Progenitor cell of endocrine pancreas (in vitro differentiated cells): ENCODE data around the gene RAB31. TPM values are rescaled to one million over a fixed set of nuclear protein-coding genes. Genes with fewer than 3 reads are reported as not detected.
A peak's percentile ranks its signal among the peaks of the same experiment; 100 is the strongest.

Source experiments
- DNase-seq: peaks from one replicate; pipeline ENCODE4 v3.0.0; 2021; ENCODE audit warnings: low spot score; ENCODE audit not compliant: unreplicated experiment
- H3K27ac Mint-ChIP-seq: 2 replicates; pipeline ENCODE4 v1.8.0; 2021; ENCODE audit warnings: mild to moderate bottlenecking, moderate library complexity, mixed read lengths
- H3K27me3 Mint-ChIP-seq: 2 replicates; pipeline ENCODE4 v1.8.0; 2021; ENCODE audit warnings: mixed read lengths
- H3K36me3 Mint-ChIP-seq: 2 replicates; pipeline ENCODE4 v1.8.0; 2022; ENCODE audit warnings: mixed read lengths; ENCODE audit not compliant: insufficient read depth
- H3K4me1 Mint-ChIP-seq: 2 replicates; pipeline ENCODE4 v1.8.0; 2021; ENCODE audit warnings: low read depth, mixed read lengths
- H3K4me3 Mint-ChIP-seq: 2 replicates; pipeline ENCODE4 v1.8.0; 2021; ENCODE audit warnings: low read depth, mild to moderate bottlenecking, moderate library complexity, mixed read lengths
- H3K9me3 Mint-ChIP-seq: 2 replicates; pipeline ENCODE4 v1.8.0; 2021; ENCODE audit warnings: low read depth, mixed read lengths
- total RNA-seq: library from RNA; stranded (reverse); gene quantifications from 2 replicates; pipeline ENCODE4 v1.2.1, GENCODE V29; 2021
- TF ChIP-seq, protein P1 (sequence below): fragments of 200-600 bp; sonication (generic); IDR thresholded peaks from one replicate; pipeline ENCODE4 v1.5.0; 2021; ENCODE audit warnings: antibody characterized with exemption, mild to moderate bottlenecking; ENCODE audit not compliant: unreplicated experiment

RAB31 gene
- total RNA-seq, 1 donor from 2014 or later, result 2.9 TPM

DNA sequence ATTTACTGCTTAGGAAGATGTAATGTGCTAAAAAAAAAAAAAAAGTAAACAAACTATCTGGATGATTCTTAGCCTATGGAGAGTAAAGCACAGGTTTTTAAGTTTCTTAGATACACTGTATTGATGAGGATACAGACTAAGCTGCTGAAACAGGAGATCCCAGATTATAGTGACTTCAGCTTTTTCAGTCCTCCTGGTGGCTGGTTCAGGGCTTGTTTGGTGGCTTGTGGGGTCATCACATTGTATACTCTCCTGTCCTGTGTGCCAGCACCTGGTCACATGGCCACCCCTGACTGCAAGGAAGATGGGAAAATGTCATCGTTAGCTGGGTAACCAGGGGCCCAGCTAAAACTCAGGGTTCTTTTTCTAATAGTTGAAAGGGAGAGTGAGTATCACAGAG is 31.4 kb downstream of the RAB31 start:
- H3K27ac Mint-ChIP-seq, result peak overlapping the region; percentile 41

DNA sequence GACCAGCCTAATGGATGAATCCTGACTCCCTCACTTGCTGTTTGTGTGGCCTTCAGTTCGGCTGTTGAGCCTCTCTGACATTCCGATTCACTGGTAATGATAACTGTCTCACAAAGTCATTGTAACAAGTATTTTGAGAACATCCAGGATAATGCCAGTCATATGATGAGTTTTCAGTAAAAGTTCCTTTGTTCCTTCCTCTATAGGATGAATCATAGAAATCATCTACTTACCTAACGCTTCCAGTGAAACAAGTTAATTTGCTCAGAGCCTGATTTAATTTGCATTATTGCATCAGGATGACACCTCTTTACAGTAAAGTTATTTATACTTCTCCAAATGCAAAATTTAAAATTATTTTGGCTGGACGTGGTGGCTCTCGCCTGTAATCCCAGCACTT is 32.0 kb downstream of the RAB31 start:
- TF ChIP-seq, protein P1, sequence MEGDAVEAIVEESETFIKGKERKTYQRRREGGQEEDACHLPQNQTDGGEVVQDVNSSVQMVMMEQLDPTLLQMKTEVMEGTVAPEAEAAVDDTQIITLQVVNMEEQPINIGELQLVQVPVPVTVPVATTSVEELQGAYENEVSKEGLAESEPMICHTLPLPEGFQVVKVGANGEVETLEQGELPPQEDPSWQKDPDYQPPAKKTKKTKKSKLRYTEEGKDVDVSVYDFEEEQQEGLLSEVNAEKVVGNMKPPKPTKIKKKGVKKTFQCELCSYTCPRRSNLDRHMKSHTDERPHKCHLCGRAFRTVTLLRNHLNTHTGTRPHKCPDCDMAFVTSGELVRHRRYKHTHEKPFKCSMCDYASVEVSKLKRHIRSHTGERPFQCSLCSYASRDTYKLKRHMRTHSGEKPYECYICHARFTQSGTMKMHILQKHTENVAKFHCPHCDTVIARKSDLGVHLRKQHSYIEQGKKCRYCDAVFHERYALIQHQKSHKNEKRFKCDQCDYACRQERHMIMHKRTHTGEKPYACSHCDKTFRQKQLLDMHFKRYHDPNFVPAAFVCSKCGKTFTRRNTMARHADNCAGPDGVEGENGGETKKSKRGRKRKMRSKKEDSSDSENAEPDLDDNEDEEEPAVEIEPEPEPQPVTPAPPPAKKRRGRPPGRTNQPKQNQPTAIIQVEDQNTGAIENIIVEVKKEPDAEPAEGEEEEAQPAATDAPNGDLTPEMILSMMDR, result no peak
- H3K4me3 Mint-ChIP-seq, result no peak overlapping the region
- H3K27me3 Mint-ChIP-seq, result peaks cover 8% of the 10 kb centered on the region
- H3K4me1 Mint-ChIP-seq, result peaks cover 27% of the 10 kb centered on the region
- no peak overlapping the region for H3K27ac Mint-ChIP-seq
- no peaks in the 10 kb centered on the region for H3K36me3 Mint-ChIP-seq
- no peaks in the 10 kb centered on the region for H3K9me3 Mint-ChIP-seq
- no peak for DNase-seq

More for the DNA sequence above, 31.4 kb downstream of the RAB31 start:
- TF ChIP-seq, protein P1, result no peak
- H3K9me3 Mint-ChIP-seq, result no peaks in the 10 kb centered on the region
- peaks cover 8% of the 10 kb centered on the region for H3K27me3 Mint-ChIP-seq
- no peak overlapping the region for H3K4me3 Mint-ChIP-seq
- H3K36me3 Mint-ChIP-seq, result no peaks in the 10 kb centered on the region
- peaks cover 27% of the 10 kb centered on the region for H3K4me1 Mint-ChIP-seq
- no peak for DNase-seq

- H3K27me3 Mint-ChIP-seq, result peaks cover 8% of the 10 kb centered on the region
- no peak for DNase-seq
- no peaks in the 10 kb centered on the region for H3K9me3 Mint-ChIP-seq
- no peaks in the 10 kb centered on the region for H3K36me3 Mint-ChIP-seq
- TF ChIP-seq, protein P1, result no peak
- H3K4me1 Mint-ChIP-seq, result peaks cover 23% of the 10 kb centered on the region
- no peak overlapping the region for H3K27ac Mint-ChIP-seq
- H3K4me3 Mint-ChIP-seq, result no peak overlapping the region
Measured at GRCh38 chr18:9741406-9741792, 33.3 kb downstream of the RAB31 start.

DNA sequence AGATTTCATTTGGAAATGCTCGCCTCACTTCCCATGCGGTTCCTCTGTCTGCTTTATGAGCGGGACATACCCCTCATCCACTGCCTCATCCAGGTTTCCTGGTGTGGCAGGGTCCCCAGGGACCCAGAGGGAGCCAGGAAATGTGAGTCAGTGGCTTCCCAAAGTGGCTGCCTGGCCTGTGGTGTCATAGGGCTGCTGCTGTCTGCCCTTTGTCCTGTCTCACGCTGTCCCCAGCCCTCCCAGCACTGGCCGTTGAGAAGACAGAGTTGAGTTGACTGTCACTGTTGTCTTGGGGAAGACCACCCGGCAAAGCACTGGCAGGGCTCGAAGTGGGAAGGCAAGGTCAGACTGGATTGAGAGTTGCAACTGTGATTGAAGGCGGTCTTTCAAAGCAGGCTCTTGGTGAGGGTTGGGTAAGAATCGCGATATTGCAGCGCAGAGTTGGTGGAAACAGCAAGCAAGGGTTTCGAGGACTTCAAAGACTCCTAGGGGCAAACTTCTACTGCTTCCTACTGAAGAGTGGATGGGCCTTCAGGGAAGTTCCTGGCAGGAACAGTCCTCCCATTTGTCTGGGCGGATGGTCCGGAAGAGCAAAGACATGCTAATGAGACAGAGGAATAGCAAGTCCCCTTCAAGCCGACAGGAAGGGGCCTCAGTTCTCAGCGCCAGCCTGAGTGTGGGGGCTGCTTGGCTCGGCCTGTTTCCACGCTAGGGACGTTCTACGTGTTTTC is 33.9 kb downstream of the RAB31 start:
- H3K36me3 Mint-ChIP-seq, result no peaks in the 10 kb centered on the region
- TF ChIP-seq, protein P1, result no peak
- H3K4me3 Mint-ChIP-seq, result no peak overlapping the region
- peak overlapping the region; percentile 55 for H3K27ac Mint-ChIP-seq
- peaks cover 22% of the 10 kb centered on the region for H3K4me1 Mint-ChIP-seq
- DNase-seq, result no peak
- H3K27me3 Mint-ChIP-seq, result peaks cover 8% of the 10 kb centered on the region
- no peaks in the 10 kb centered on the region for H3K9me3 Mint-ChIP-seq

- Mint-ChIP-seq H3K9me3 (no peaks in the 10 kb centered on the region), H3K27me3 (peaks cover 8% of the 10 kb centered on the region), H3K4me3 (peak overlapping the region; percentile 29), H3K27ac (peak overlapping the region; percentile 55), H3K36me3 (no peaks in the 10 kb centered on the region), H3K4me1 (peaks cover 18% of the 10 kb centered on the region)
- TF ChIP-seq, protein P1, result no peak
- no peak for DNase-seq
Measured at GRCh38 chr18:9742524-9743131, 34.5 kb downstream of the RAB31 start.
